GM10847 (cell line): ENCODE measurements around the gene LACRT.

Experiments
- POLR2A ChIP-seq: IDR thresholded peaks from 2 replicates; pipeline ENCODE4 v1.6.1; 2011; ENCODE audit not compliant: insufficient read length; ENCODE audit errors: extremely low read depth

The LACRT gene

DNA sequence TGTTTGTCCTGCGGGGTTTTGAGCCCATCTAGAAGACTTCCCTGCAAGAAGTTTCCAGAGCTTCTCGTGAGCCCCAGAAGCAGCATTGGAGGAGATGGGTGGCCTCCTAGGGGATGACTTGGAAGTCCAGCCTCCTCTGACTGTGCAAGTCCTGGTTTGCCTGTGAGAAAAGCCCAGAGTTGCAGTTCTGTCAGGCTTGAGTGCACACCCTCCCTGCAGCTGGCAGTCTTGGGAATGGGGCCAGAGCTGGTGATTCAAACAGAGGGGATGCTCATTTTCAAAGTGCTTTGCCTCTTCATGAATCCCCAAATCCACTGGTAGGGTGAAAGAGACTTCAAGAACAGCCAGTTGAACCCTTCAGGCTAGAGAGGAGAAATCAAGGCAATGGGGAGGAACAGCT is 42.4 kb downstream of the LACRT start:
- no peak for TF ChIP-seq POLR2A

DNA sequence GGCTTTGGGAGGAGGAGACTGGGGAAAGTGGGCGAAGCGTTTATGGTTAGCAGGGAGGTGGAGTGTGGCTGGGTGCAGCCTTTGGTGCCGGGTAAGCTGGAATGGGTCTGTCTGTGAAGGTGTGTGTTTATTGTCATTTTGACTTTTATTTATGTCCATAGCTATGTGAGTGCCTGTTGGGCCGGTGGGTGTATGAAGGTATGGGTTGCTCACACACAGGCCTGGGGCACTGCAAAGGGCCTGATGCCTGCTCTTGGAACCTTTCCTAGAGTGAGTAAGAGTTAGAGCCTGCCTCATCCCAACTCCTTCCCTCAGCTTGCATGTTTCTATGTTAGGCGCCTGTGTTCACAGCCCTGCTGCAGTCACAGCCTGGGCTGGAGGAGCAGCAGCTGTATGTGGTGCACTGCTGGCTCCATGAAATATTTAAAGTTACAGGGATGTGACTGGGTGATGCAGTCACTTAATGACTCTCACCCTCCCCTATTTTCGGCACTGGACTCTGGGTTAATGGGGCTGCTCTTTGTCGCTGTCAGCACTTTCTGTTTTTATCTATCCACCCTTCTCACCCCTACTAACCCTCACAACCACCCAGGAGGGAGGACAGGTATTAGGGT is 43.6 kb downstream of the LACRT start:
- no peak for TF ChIP-seq POLR2A

DNA sequence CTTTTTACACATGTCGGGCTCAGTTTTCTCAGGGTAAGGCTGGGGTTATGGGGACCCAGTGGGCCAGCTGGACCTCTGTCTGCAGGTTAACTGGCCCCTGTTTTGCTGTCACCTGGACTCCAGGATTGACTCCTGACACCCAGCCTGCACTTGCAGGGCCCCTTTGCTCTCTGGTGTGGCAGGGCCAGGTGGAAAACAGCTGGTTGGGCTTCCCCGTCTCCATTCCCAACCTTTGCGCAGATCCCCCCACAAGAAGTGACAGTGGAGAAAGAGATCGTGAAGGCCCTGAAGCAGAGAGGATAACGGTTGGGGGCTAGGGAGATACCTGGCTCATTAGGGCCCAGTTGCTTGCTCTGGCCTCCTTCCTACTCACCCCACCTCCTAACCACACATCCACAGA is 44.7 kb downstream of the LACRT start:
- TF ChIP-seq POLR2A, result no peak

DNA sequence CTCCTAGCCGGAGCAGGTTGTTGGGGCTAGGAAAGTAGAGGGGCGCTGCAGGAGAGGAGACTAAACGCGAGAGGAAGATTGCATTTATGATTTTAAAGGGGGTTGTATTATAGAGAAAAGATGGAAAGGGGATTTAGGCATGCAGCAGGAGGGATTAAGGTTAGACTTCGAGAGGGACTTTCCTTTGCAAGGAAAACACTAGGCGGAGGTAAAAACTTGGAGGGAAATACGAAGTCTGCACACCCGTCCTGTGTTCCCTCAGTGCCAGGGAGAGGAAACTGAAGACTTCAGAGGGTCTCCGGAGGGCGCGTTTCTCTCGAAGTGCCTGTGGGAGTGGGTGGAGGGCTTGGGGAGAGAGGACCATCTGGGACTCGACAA is 45.8 kb downstream of the LACRT start:
- no peak for TF ChIP-seq POLR2A

DNA sequence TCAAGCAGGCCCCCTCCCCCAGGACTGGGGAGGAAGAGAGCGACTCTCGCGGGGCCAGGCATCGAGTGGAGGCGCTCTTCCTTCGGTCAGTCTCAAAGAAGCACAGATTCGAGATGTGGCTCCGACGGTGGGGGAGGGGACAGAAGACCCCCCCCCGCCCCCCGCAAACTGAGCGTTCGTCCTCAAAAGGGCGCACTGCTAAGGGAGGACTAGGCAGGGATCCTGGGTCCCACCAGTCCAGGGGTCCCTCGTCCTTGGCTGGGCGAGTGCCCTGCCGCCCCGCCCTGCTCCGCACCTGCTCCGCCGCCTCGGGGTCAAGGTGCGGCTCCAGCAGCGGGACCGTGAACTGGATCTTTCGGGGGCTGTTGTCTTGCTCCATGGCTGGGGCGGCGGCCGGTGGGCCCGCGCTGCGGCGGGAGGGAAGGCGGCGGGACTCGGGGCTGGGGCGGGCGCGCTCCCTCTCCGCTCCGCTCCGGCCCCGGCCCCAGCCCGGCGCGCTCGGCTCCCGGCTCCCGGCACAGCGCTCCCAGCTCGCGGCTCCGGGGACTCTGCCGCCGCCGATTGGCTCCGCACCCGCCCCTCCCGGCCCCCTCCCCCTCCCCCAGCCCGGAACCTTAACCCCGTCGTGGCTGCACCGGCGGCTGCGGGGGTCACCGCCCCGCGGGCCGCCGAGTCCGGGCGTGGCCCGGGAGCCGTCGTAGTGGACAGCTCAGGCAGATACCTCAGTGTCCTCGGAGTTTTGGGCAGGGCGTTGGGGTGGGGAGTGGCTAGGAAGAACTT is 46.4 kb downstream of the LACRT start, which contains the start of gene PPP1R1A:
Gene PPP1R1A (minus strand): TSS at position 550 of the 780 bp plus-strand sequence. CDS start 171 bp downstream, at position 379.
- TF ChIP-seq POLR2A, result no peak

DNA sequence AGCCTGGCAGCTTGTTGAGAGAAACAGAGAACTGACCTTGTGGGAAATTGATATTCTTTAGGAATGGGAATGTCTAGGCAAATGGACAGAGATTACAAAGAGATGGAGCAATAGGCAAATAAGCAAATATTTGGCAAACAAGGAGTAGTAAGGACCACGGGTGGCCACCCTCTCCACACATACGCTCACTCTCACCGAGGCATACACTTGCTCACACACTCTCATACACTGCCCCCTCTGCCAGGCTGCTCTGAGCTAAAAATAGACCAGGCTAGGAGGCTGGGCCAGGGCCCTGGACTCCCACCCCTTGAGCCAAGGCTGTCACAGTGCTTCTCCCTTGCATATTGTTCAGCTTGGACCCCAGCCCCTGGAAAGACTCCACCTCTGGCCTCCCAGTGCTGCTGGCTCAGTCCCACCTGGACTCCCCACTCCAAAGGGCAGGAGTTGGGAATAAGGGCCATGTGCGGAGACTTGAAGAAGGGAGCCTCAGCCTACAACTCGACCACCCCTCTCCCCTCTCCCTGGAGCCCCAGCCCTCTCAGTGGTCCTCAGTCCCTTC is 47.3 kb downstream of the LACRT start:
- TF ChIP-seq POLR2A, result no peak

DNA sequence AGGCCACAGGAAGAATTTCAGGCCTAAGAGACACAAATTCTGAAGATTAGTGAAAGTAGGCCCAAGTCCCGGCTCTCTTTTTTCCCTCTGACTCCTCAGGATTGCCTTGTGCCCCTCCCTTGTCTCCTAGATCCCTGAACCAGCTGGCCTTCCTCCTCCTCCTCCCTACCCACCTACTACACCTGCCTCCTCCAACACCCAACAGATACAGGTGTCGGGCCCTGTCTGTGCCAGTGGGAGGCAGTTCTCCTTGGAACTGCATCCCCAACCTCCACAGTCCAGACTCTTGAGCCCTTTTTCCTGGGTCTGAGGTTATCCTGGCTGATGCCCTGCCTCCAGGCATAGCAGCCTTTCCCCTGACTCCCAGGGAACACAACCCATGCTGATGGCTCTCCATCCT is 48.1 kb downstream of the LACRT start:
- no peak for TF ChIP-seq POLR2A

DNA sequence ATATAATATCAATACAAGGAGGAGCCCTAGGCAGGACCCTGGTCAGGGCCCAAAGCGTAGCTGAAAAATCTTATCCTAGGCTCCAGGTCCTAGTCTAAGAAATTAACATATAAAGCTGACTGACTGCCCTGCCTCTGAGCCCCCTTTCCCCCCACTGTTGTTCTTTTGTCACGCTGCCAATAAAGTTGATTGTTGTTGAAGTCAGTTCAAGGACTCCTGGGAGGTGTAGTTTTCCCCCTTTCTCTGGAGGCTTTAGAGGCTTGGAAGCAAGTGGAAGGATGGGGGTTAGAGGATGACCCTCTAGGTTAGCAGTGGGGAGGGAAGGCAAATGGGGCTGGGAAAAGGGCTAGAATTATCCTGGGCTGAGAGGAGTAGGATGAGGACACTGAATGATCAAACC is 49.5 kb downstream of the LACRT start:
- no peak for TF ChIP-seq POLR2A

DNA sequence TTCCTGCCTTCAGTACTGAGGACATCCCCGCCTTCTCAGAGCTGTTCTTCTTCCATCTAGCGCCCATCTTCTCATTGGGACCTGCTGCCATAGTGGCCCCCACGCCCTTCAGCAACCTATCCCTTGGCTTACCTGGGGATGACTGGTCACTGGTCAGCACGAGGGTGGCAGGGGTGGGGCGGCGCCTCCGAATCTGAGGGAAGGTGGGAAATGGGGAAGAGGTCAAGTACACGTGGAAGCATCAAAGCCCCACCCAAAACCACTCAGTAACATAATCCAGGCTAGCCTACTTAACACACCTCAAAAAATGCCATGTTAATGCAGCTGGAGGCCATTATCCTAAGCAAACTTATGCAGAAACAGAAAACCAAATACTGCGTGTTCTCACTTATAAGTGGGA is 50.6 kb downstream of the LACRT start:
- no peak for TF ChIP-seq POLR2A

DNA sequence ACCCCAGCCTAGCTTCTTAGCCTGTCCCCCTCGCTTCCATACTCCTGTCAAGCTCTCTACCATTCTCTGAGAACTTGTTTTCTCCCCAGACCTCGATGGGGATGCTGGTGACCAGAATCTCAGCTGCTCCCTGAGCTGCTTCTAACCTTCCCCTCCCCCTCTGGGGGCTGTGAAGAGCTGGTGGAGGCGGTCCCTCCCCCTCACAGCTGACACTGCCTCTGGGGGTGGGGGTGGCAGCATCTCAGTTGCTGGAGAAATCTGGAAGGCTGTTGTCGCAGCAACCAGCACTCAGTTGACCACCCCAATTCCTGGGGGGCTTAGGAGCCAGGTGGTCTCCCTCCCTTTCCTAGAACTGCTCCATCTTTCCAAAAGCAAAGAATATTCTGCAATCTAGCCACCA is 51.0 kb downstream of the LACRT start:
- TF ChIP-seq POLR2A, result no peak

DNA sequence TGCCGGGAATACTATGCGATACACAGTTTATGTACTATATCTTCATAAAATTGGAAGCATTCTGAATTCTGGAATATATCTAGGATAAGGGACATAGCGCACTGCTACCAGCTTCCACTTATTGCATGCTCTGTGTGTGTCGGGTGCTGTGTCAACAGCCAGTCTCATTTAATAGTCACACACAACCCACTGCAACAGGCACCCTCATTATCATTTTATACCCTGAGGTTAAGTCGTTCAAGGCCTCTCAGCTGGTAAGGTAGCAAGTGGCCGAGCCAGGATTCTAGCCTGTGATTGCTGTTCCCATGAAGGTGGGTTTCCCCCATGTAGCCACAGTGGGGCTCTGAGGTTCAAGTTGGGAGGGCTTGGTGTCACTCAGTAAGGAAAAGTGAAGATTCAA is 53.3 kb downstream of the LACRT start:
- TF ChIP-seq POLR2A, result no peak
